PC-3 (cell line): ENCODE results near the gene PLEKHM2. TPM values are rescaled to one million over a fixed set of nuclear protein-coding genes. Genes with fewer than 3 reads are reported as not detected.

Source experiments
- ATAC-seq: fragments of 200-7000 bp; cut with Tn5 transposase; 2 replicates; pipeline ENCODE4 v1.9.1; 2020; ENCODE audit warnings: mild to moderate bottlenecking, moderate library complexity
- BruUV-seq: library from RNA; stranded (reverse); fragments of 400-500 nt; replicated peaks from 2 replicates; lab custom pipeline; 2021; lab: Mats Ljungman, UMichigan
- CTCF ChIA-PET: fragments of 300-600 bp; sonication (Branson Sonifier 250); formaldehyde crosslinking; loops from one replicate; lab custom pipeline; 2022; ENCODE audit warnings: antibody characterized with exemption; lab: Charles Lee
- POLR2A ChIA-PET: fragments of 300-600 bp; sonication (Branson Sonifier 250); formaldehyde crosslinking; loops from one replicate; lab custom pipeline; 2022; ENCODE audit warnings: antibody characterized with exemption; ENCODE audit not compliant: unreplicated experiment; lab: Charles Lee
- DNase-seq: peaks from one replicate; pipeline ENCODE4 v3.0.0-alpha.2; 2015
- H2AFZ ChIP-seq: fragments of 300-600 bp; sonication (generic); 2 replicates; pipeline ENCODE4 v1.6.0; 2016; ENCODE audit warnings: antibody characterized with exemption, low read length
- H3F3A ChIP-seq: fragments of 300-600 bp; sonication (generic); one replicate; pipeline ENCODE4 v1.6.0; 2017; ENCODE audit warnings: antibody characterized with exemption, low read length, control low read depth, mild to moderate bottlenecking; ENCODE audit not compliant: unreplicated experiment
- H3K27ac ChIP-seq: fragments of 300-600 bp; sonication (generic); 2 replicates; pipeline ENCODE4 v1.5.1; 2016; ENCODE audit warnings: mild to moderate bottlenecking, low read length
- H3K27me3 ChIP-seq: fragments of 300-600 bp; sonication (generic); 2 replicates; pipeline ENCODE4 v1.6.1; 2016; ENCODE audit warnings: low read length, mixed read lengths
- H3K36me3 ChIP-seq: fragments of 300-600 bp; sonication (generic); 2 replicates; pipeline ENCODE4 v1.6.1; 2016; ENCODE audit warnings: low read depth, mixed run types, low read length, mixed read lengths
- H3K4me1 ChIP-seq: fragments of 300-600 bp; sonication (generic); 2 replicates; pipeline ENCODE4 v1.5.1; 2016; ENCODE audit warnings: low read length; ENCODE audit not compliant: insufficient read depth
- H3K4me2 ChIP-seq: fragments of 300-600 bp; sonication (generic); 2 replicates; pipeline ENCODE4 v1.6.0; 2016; ENCODE audit warnings: low read length
- H3K4me3 ChIP-seq: fragments of 300-600 bp; sonication (generic); 2 replicates; pipeline ENCODE4 v1.5.1; 2016; ENCODE audit warnings: mild to moderate bottlenecking, low read length, mixed read lengths
- H3K79me2 ChIP-seq: fragments of 300-600 bp; sonication (generic); 2 replicates; pipeline ENCODE4 v1.6.1; 2017; ENCODE audit warnings: low read length, mixed read lengths
- H3K9ac ChIP-seq: fragments of 300-600 bp; sonication (generic); 2 replicates; pipeline ENCODE4 v1.6.0; 2016; ENCODE audit warnings: mild to moderate bottlenecking, low read length
- H3K9me2 ChIP-seq: fragments of 300-600 bp; sonication (generic); replicated peaks from 2 replicates; pipeline ENCODE4 v1.6.1; 2016; ENCODE audit warnings: mixed run types, low read length, mixed read lengths
- H3K9me3 ChIP-seq: fragments of 300-600 bp; sonication (generic); 2 replicates; pipeline ENCODE4 v1.6.1; 2016; ENCODE audit warnings: low read length, mixed read lengths
- H4K20me1 ChIP-seq: fragments of 300-600 bp; sonication (generic); 2 replicates; pipeline ENCODE4 v1.6.1; 2016; ENCODE audit warnings: low read length, mixed read lengths
- CTCF ChIP-seq: fragments of 300-600 bp; sonication (generic); conservative IDR thresholded peaks from 2 replicates; pipeline ENCODE4 v1.5.1; 2017; ENCODE audit warnings: antibody characterized with exemption, low read depth, mild to moderate bottlenecking, low read length
- EZH2 ChIP-seq: fragments of 300-600 bp; sonication (generic); IDR thresholded peaks from one replicate; pipeline ENCODE4 v1.6.1; 2017; ENCODE audit warnings: antibody characterized with exemption, mild to moderate bottlenecking, low read length; ENCODE audit not compliant: unreplicated experiment
- EZH2phosphoT487 ChIP-seq: fragments of 300-600 bp; sonication (generic); IDR thresholded peaks from 2 replicates; pipeline ENCODE4 v1.6.1; 2018; ENCODE audit warnings: mild to moderate bottlenecking, antibody characterized with exemption, low read length, borderline replicate concordance
- intact Hi-C: fragments of 100-400 bp; cut with micrococcal nuclease; formaldehyde crosslinking; loops from 2 replicates; pipeline ENCODE4 v1.9.0; 2023
- total RNA-seq: library from RNA; depleted of rRNA; stranded (reverse); fragments of >200 nt; gene quantifications from 2 replicates; pipeline ENCODE4 v1.2.3, GENCODE V29; 2014

The PLEKHM2 gene
- total RNA-seq, 1 experiment from 2014 or later: 31.3 TPM

- peaks cover 32% of the 10 kb centered on the region for H3K4me1 ChIP-seq
- no TSS peak for BruUV-seq
- H3F3A ChIP-seq: no peaks in the 10 kb centered on the region
- no peaks in the 10 kb centered on the region for H3K36me3 ChIP-seq
- H3K9ac ChIP-seq: no peak overlapping the region
- no peaks in the 10 kb centered on the region for H3K9me2 ChIP-seq
- ATAC-seq (no peak), DNase-seq (no peak)
- H4K20me1 ChIP-seq: no peaks in the 10 kb centered on the region
- peaks cover 19% of the 10 kb centered on the region for H3K79me2 ChIP-seq
- H3K27me3 ChIP-seq: no peaks in the 10 kb centered on the region
- H3K27ac ChIP-seq: no peak overlapping the region
- H3K4me3 ChIP-seq: no peak overlapping the region
- ChIA-PET CTCF (no interaction called here), POLR2A (no interaction called here)
- intact Hi-C loops: no loop called here
- H3K4me2 ChIP-seq: no peak overlapping the region
- H2AFZ ChIP-seq: no peak overlapping the region
- no peaks in the 10 kb centered on the region for H3K9me3 ChIP-seq
- TF ChIP-seq EZH2phosphoT487 (no peak), CTCF (no peak), EZH2 (no peak)
Observed at GRCh38 chr1:15755646-15756040, 71.5 kb downstream of the PLEKHM2 start.

GRCh38 chr1:15756143-15757015, 72.3 kb downstream of the PLEKHM2 start:
- H3K4me2 ChIP-seq: peak overlapping the region; percentile 67

More at GRCh38 chr1:15756143-15757015, 72.3 kb downstream of the PLEKHM2 start:
- H3K4me3 ChIP-seq: peak overlapping the region; percentile 42; the same call in 1 of the 2 replicates
- H3K9ac ChIP-seq: no peak overlapping the region
- CTCF ChIA-PET: interaction anchor here (0.6 kb wide), 1 partner anchor 47 kb away, joined by 3 read pairs; no protein-coding TSS in a partner anchor
- H3F3A ChIP-seq: no peaks in the 10 kb centered on the region
- intact Hi-C loops: no loop called here
- DNase-seq (peak; percentile 76), ATAC-seq (peak; percentile 60)
- H3K27ac ChIP-seq: no peak overlapping the region
- peaks cover 26% of the 10 kb centered on the region for H3K79me2 ChIP-seq
- H3K36me3 ChIP-seq: no peaks in the 10 kb centered on the region
- peak overlapping the region; percentile 75 for H2AFZ ChIP-seq
- H3K9me3 ChIP-seq: no peaks in the 10 kb centered on the region
- POLR2A ChIA-PET: no interaction called here
- no peaks in the 10 kb centered on the region for H4K20me1 ChIP-seq
- H3K4me1 ChIP-seq: peaks cover 40% of the 10 kb centered on the region
- TF ChIP-seq EZH2 (no peak), EZH2phosphoT487 (no peak), CTCF (no peak)
- no peaks in the 10 kb centered on the region for H3K27me3 ChIP-seq
- BruUV-seq: TSS peak; percentile 11
- H3K9me2 ChIP-seq: no peaks in the 10 kb centered on the region
